Naive thymus-derived CD4-positive, alpha-beta T cell (primary cell): ENCODE data around the gene CCL17. TPM values are rescaled to one million over a fixed set of nuclear protein-coding genes. Genes with fewer than 3 reads are reported as not detected.

Experiments
- ATAC-seq: fragments of 150-1000 bp; cut with Tn5 transposase; 2 replicates; pipeline ENCODE4 v1.10.0; 2021; ENCODE audit warnings: mild to moderate bottlenecking, moderate library complexity
- CTCF ChIA-PET: fragments of 350-600 bp; sonication (Branson Sonifier 250); formaldehyde crosslinking; loops from one replicate; lab custom pipeline; 2021; ENCODE audit warnings: antibody characterized with exemption; lab: Charles Lee
- POLR2A ChIA-PET: fragments of 350-600 bp; sonication (Branson Sonifier 250); formaldehyde crosslinking; loops from one replicate; lab custom pipeline; 2021; ENCODE audit warnings: antibody characterized with exemption, inconsistent platforms; lab: Charles Lee
- DNase-seq, 9 donors: peaks; one replicate each; pipeline versions ENCODE4 v3.0.0 to v3.0.0-alpha.2; 2020 to 2022; ENCODE audit warnings: mixed read lengths in 1 of 9
- H3K27ac ChIP-seq: one replicate; pipeline ENCODE4 v1.7.0; 2013; ENCODE audit warnings: mild to moderate bottlenecking, low read depth, low read length, moderate library complexity
- H3K27me3 ChIP-seq, 2 donors: one replicate each; pipeline ENCODE4 v1.7.0; 2013; ENCODE audit warnings: low read length in 2 of 2, mild to moderate bottlenecking in 2 of 2, moderate library complexity in 2 of 2; ENCODE audit not compliant: control insufficient read depth in 2 of 2, insufficient read depth in 2 of 2
- H3K36me3 ChIP-seq, 3 experiments: 1 replicate in 2 of 3; 2 replicates in 1 of 3; pipeline ENCODE4 v1.7.0; 2013; ENCODE audit warnings: low read length in 3 of 3, mild to moderate bottlenecking in 3 of 3, moderate library complexity in 1 of 3; ENCODE audit not compliant: insufficient read depth in 3 of 3, control insufficient read depth in 2 of 3
- H3K4me1 ChIP-seq, 2 donors: one replicate each; pipeline ENCODE4 v1.7.0; 2013; ENCODE audit warnings: low read length in 2 of 2, mild to moderate bottlenecking in 2 of 2, moderate library complexity in 1 of 2; ENCODE audit not compliant: control insufficient read depth in 2 of 2, insufficient read depth in 2 of 2
- H3K4me3 ChIP-seq: 2 replicates; pipeline ENCODE4 v1.7.0; 2013; ENCODE audit warnings: mild to moderate bottlenecking, low read length
- H3K9me3 ChIP-seq, 3 experiments: 1 replicate in 2 of 3; 2 replicates in 1 of 3; pipeline ENCODE4 v1.7.0; 2013; ENCODE audit warnings: low read length in 3 of 3; ENCODE audit not compliant: control insufficient read depth in 2 of 3
- H3K27ac Mint-ChIP-seq, 9 donors: one replicate each; pipeline ENCODE4 v1.8.0; 2020 to 2022; ENCODE audit warnings: mixed read lengths in 9 of 9, mild to moderate bottlenecking in 8 of 9, moderate library complexity in 5 of 9, inconsistent platforms in 2 of 9
- H3K27me3 Mint-ChIP-seq, 5 donors: one replicate each; pipeline ENCODE4 v1.8.0; 2021 to 2022; ENCODE audit warnings: mixed read lengths in 5 of 5, mild to moderate bottlenecking in 1 of 5
- H3K36me3 Mint-ChIP-seq, 5 donors: one replicate each; pipeline ENCODE4 v1.8.0; 2020 to 2022; ENCODE audit warnings: mixed read lengths in 5 of 5, mild to moderate bottlenecking in 3 of 5, inconsistent platforms in 1 of 5
- H3K4me1 Mint-ChIP-seq, 7 donors: one replicate each; pipeline ENCODE4 v1.8.0; 2020 to 2022; ENCODE audit warnings: mixed read lengths in 7 of 7, mild to moderate bottlenecking in 3 of 7, inconsistent platforms in 1 of 7
- H3K4me3 Mint-ChIP-seq, 10 donors: one replicate each; pipeline ENCODE4 v1.8.0; 2020 to 2022; ENCODE audit warnings: mild to moderate bottlenecking in 10 of 10, mixed read lengths in 10 of 10, moderate library complexity in 6 of 10, inconsistent platforms in 2 of 10
- H3K9me3 Mint-ChIP-seq, 11 donors: one replicate each; pipeline ENCODE4 v1.8.0; 2020 to 2022; ENCODE audit warnings: mixed read lengths in 11 of 11, mild to moderate bottlenecking in 4 of 11, inconsistent platforms in 1 of 11, moderate library complexity in 1 of 11
- intact Hi-C, 2 donors: fragments of 100-400 bp; cut with micrococcal nuclease; formaldehyde crosslinking; loops; one replicate each; pipeline ENCODE4 v1.15.1; 2023
- polyA plus RNA-seq, 2 donors: library from polyadenylated mRNA; unstranded; fragments of 300-500 nt; fragmentation: Illumina TruSeq; gene quantifications; one replicate each; pipeline ENCODE4 v1.2.3, GENCODE V29; 2021
- total RNA-seq, 6 experiments: library from RNA in 5 of 6; stranded (reverse) in 5 of 6; gene quantifications; 1 replicate in 5 of 6; 2 replicates in 1 of 6; pipeline ENCODE4 v1.2.3 and lab custom pipeline; 2021 to 2026

The CCL17 gene
- total and polyA plus RNA-seq, 7 experiments from 2014 or later: 0.60 TPM; not detected in 6

- Histone ChIP-seq H3K9me3 (no peaks in the 10 kb centered on the region), H3K4me1 (peaks cover 11 to 18% of the 10 kb centered on the region in 2 donors), H3K27ac (no peak overlapping the region), H3K36me3 (no peaks in the 10 kb centered on the region), H3K27me3 (no peaks in the 10 kb centered on the region), H3K4me3 (no peak overlapping the region)
- Mint-ChIP-seq H3K4me3 (peak overlapping the region in 1 of 10 donors; percentile 79), H3K27me3 (no peaks in the 10 kb centered on the region), H3K36me3 (no peaks in the 10 kb centered on the region), H3K4me1 (peaks cover 20 to 36% (median 30%) of the 10 kb centered on the region in 7 donors), H3K9me3 (peaks cover 0 to 2% (median 0%) of the 10 kb centered on the region in 11 donors), H3K27ac (peak overlapping the region in 8 of 9 donors; percentile 38 to 91 (median 88))
- no peak for ATAC-seq
- POLR2A ChIA-PET: interaction anchor here (1.3 to 4.9 kb wide), 4 partner anchors 27 to 174 kb away, joined by 3 to 33 read pairs (median 7); partner anchors contain the start of genes ARL2BP, CCDC102A, CIAPIN1 and COQ9
- CTCF ChIA-PET: interaction anchor here (0.9 to 6.3 kb wide), 12 partner anchors 12 to 196 kb away, joined by 3 to 83 read pairs (median 4); partner anchors contain the start of genes CIAPIN1 and COQ9
- intact Hi-C loops: loop anchor here (1.0 to 5.0 kb wide), 7 partner anchors 14 to 337 kb away; partner anchors contain the start of genes CIAPIN1 (in 2 of the 2), COQ9 (in 2 of the 2) and POLR2C (in 1 of the 2)
- no peak for DNase-seq
These were observed 14.9 kb downstream of the CCL17 start for GRCh38 chr16:57419506-57419905.

GRCh38 chr16:57422026-57422944 is 17.7 kb downstream of the CCL17 start:
- H3K27me3 ChIP-seq: no peaks in the 10 kb centered on the region
- intact Hi-C loops: no loop called here
- ATAC-seq (no peak), DNase-seq (no peak)
- Mint-ChIP-seq H3K4me1 (peaks cover 11 to 29% (median 24%) of the 10 kb centered on the region in 7 donors), H3K9me3 (peaks cover 0 to 2% (median 0%) of the 10 kb centered on the region in 11 donors), H3K27me3 (no peaks in the 10 kb centered on the region), H3K27ac (peak overlapping the region in 1 of 9 donors; percentile 48), H3K4me3 (no peak overlapping the region), H3K36me3 (peaks cover 0 to 4% (median 0%) of the 10 kb centered on the region in 5 donors)
- CTCF ChIA-PET: interaction anchor here (0.6 to 1.8 kb wide), 4 partner anchors 11 to 121 kb away, joined by 3 to 11 read pairs (median 4); no protein-coding TSS in a partner anchor
- H3K9me3 ChIP-seq: no peaks in the 10 kb centered on the region
- POLR2A ChIA-PET: interaction anchor here (0.9 to 1.6 kb wide), 3 partner anchors 19 to 100 kb away, joined by 3 read pairs; no protein-coding TSS in a partner anchor
- no peak overlapping the region for H3K27ac ChIP-seq
- peaks cover 9 to 10% of the 10 kb centered on the region in 2 donors for H3K4me1 ChIP-seq
- no peak overlapping the region for H3K4me3 ChIP-seq
- peaks cover 0 to 3% (median 0%) of the 10 kb centered on the region in 3 experiments for H3K36me3 ChIP-seq

- peaks cover 0 to 11% (median 0%) of the 10 kb centered on the region in 3 experiments for H3K36me3 ChIP-seq
- H3K9me3 ChIP-seq: no peaks in the 10 kb centered on the region
- no peaks in the 10 kb centered on the region for H3K27me3 Mint-ChIP-seq
- no peak overlapping the region for H3K27ac Mint-ChIP-seq
- no peak overlapping the region for H3K27ac ChIP-seq
- no peaks in the 10 kb centered on the region for H3K27me3 ChIP-seq
- intact Hi-C loops: no loop called here
- peaks cover 8% of the 10 kb centered on the region in 2 donors for H3K4me1 ChIP-seq
- ChIA-PET CTCF (interaction anchor here (0.7 to 1.8 kb wide), 3 partner anchors 10 to 97 kb away, joined by 3 to 11 read pairs (median 4); no protein-coding TSS in a partner anchor), POLR2A (interaction anchor here (1.6 kb wide), 1 partner anchor 18 kb away, joined by 3 read pairs; no protein-coding TSS in a partner anchor)
- no peak for DNase-seq
- ATAC-seq: no peak
- H3K4me3 Mint-ChIP-seq: no peak overlapping the region
- H3K36me3 Mint-ChIP-seq: peaks cover 0 to 11% (median 0%) of the 10 kb centered on the region in 5 donors
- peaks cover 6 to 26% (median 18%) of the 10 kb centered on the region in 7 donors for H3K4me1 Mint-ChIP-seq
- no peaks in the 10 kb centered on the region for H3K9me3 Mint-ChIP-seq
- H3K4me3 ChIP-seq: no peak overlapping the region
These were observed 18.6 kb downstream of the CCL17 start for GRCh38 chr16:57423152-57423551.

GRCh38 chr16:57424583-57424982 is 20.0 kb downstream of the CCL17 start:
- peaks cover 0 to 16% (median 8%) of the 10 kb centered on the region in 7 donors for H3K4me1 Mint-ChIP-seq
- H3K4me1 ChIP-seq: no peaks in the 10 kb centered on the region
- peaks cover 4 to 22% (median 8%) of the 10 kb centered on the region in 5 donors for H3K36me3 Mint-ChIP-seq
- H3K27me3 ChIP-seq: no peaks in the 10 kb centered on the region
- DNase-seq (no peak), ATAC-seq (no peak)
- no peaks in the 10 kb centered on the region for H3K9me3 Mint-ChIP-seq
- intact Hi-C loops: no loop called here
- H3K4me3 Mint-ChIP-seq: no peak overlapping the region
- CTCF ChIA-PET: interaction anchor here (0.5 to 2.6 kb wide), 2 partner anchors 8 to 133 kb away, joined by 3 to 12 read pairs; no protein-coding TSS in a partner anchor
- no peaks in the 10 kb centered on the region for H3K9me3 ChIP-seq
- no peak overlapping the region for H3K27ac ChIP-seq
- H3K36me3 ChIP-seq: peaks cover 0 to 24% (median 0%) of the 10 kb centered on the region in 3 experiments
- H3K27ac Mint-ChIP-seq: peak overlapping the region in 3 of 9 donors; percentile 18 to 51 (median 47)
- no peak overlapping the region for H3K4me3 ChIP-seq
- H3K27me3 Mint-ChIP-seq: no peaks in the 10 kb centered on the region
- POLR2A ChIA-PET: interaction anchor here (0.9 to 1.3 kb wide), 2 partner anchors 9 to 179 kb away, joined by 3 read pairs; no protein-coding TSS in a partner anchor

- Histone ChIP-seq H3K9me3 (no peaks in the 10 kb centered on the region), H3K27ac (no peak overlapping the region), H3K4me1 (no peaks in the 10 kb centered on the region), H3K36me3 (peaks cover 10 to 41% (median 11%) of the 10 kb centered on the region in 3 experiments), H3K27me3 (no peaks in the 10 kb centered on the region), H3K4me3 (no peak overlapping the region)
- Mint-ChIP-seq H3K27ac (peak overlapping the region in 1 of 9 donors; percentile 10), H3K27me3 (no peaks in the 10 kb centered on the region), H3K4me1 (peaks cover 0 to 18% (median 9%) of the 10 kb centered on the region in 7 donors), H3K9me3 (no peaks in the 10 kb centered on the region), H3K4me3 (no peak overlapping the region), H3K36me3 (peaks cover 16 to 38% (median 22%) of the 10 kb centered on the region in 5 donors)
- intact Hi-C loops: no loop called here
- DNase-seq (no peak), ATAC-seq (no peak)
- ChIA-PET CTCF (interaction anchor here (2.6 kb wide), 1 partner anchor 10 kb away, joined by 12 read pairs; no protein-coding TSS in a partner anchor), POLR2A (no interaction called here)
These were observed 21.8 kb downstream of the CCL17 start for GRCh38 chr16:57426356-57426755.

- Histone ChIP-seq H3K36me3 (peaks cover 15 to 50% (median 17%) of the 10 kb centered on the region in 3 experiments), H3K4me1 (peaks cover 0 to 4% of the 10 kb centered on the region in 2 donors), H3K27me3 (no peaks in the 10 kb centered on the region), H3K9me3 (no peaks in the 10 kb centered on the region), H3K27ac (no peak overlapping the region), H3K4me3 (no peak overlapping the region)
- Mint-ChIP-seq H3K36me3 (peaks cover 16 to 40% (median 25%) of the 10 kb centered on the region in 5 donors), H3K27me3 (no peaks in the 10 kb centered on the region), H3K9me3 (no peaks in the 10 kb centered on the region), H3K27ac (peak overlapping the region in 5 of 9 donors; percentile 26 to 62 (median 51)), H3K4me3 (no peak overlapping the region), H3K4me1 (peaks cover 0 to 23% (median 12%) of the 10 kb centered on the region in 7 donors)
- intact Hi-C loops: no loop called here
- CTCF ChIA-PET: no interaction called here
- DNase-seq (no peak), ATAC-seq (no peak)
- POLR2A ChIA-PET: no interaction called here
These were observed 22.7 kb downstream of the CCL17 start for GRCh38 chr16:57427307-57427706.
